ENCODE data around the gene HLCS.

- TF ChIP-seq, protein P1, sequence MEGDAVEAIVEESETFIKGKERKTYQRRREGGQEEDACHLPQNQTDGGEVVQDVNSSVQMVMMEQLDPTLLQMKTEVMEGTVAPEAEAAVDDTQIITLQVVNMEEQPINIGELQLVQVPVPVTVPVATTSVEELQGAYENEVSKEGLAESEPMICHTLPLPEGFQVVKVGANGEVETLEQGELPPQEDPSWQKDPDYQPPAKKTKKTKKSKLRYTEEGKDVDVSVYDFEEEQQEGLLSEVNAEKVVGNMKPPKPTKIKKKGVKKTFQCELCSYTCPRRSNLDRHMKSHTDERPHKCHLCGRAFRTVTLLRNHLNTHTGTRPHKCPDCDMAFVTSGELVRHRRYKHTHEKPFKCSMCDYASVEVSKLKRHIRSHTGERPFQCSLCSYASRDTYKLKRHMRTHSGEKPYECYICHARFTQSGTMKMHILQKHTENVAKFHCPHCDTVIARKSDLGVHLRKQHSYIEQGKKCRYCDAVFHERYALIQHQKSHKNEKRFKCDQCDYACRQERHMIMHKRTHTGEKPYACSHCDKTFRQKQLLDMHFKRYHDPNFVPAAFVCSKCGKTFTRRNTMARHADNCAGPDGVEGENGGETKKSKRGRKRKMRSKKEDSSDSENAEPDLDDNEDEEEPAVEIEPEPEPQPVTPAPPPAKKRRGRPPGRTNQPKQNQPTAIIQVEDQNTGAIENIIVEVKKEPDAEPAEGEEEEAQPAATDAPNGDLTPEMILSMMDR (conservative IDR thresholded peaks at IDR 0.05 in 1 of 2, IDR thresholded peaks at IDR 0.05 in 1 of 2; ENCODE audit: low read depth in 1 of 2, low read length in 2 of 2), result no peak
- no peak for TF ChIP-seq EZH2 (IDR thresholded peaks at IDR 0.05; ENCODE audit: low read length, missing control alignments)
These were observed 104.7 kb downstream of the HLCS start for GRCh38 chr21:36861595-36862323.
